H9 (cell line): ENCODE measurements around the gene MYO10. TPM values are rescaled to one million over a fixed set of nuclear protein-coding genes. Genes with fewer than 3 reads are reported as not detected.

Source experiments
- DNase-seq: peaks from one replicate; pipeline ENCODE4 v3.0.0-alpha.2; 2017
- H2AFZ ChIP-seq: one replicate; pipeline ENCODE4 v1.6.1; 2013; ENCODE audit warnings: mild to moderate bottlenecking, low read length, control low read depth, moderate library complexity
- H2AK5ac ChIP-seq: 2 replicates; pipeline ENCODE4 v1.6.1; 2013; ENCODE audit warnings: low read length, control low read depth, mixed read lengths; ENCODE audit not compliant: insufficient read length
- H2BK120ac ChIP-seq: one replicate; pipeline ENCODE4 v1.6.1; 2013; ENCODE audit warnings: low read depth, mild to moderate bottlenecking, low read length, control low read depth, inconsistent platforms; ENCODE audit not compliant: poor library complexity, severe bottlenecking
- H2BK12ac ChIP-seq: 2 replicates; pipeline ENCODE4 v1.6.1; 2013; ENCODE audit warnings: low read length, control low read depth, mixed read lengths, low read depth; ENCODE audit not compliant: insufficient read length
- H2BK15ac ChIP-seq: 2 replicates; pipeline ENCODE4 v1.6.1; 2013; ENCODE audit warnings: low read depth, low read length, control low read depth
- H2BK20ac ChIP-seq: one replicate; pipeline ENCODE4 v1.6.1; 2013; ENCODE audit warnings: low read depth, mild to moderate bottlenecking, low read length, control low read depth, inconsistent platforms; ENCODE audit not compliant: poor library complexity, severe bottlenecking
- H2BK5ac ChIP-seq: 2 replicates; pipeline ENCODE4 v1.6.1; 2013; ENCODE audit warnings: low read length, control low read depth, mixed read lengths; ENCODE audit not compliant: insufficient read length
- H3K14ac ChIP-seq: 2 replicates; pipeline ENCODE4 v1.6.1; 2013; ENCODE audit warnings: low read length, control low read depth; ENCODE audit not compliant: insufficient read depth
- H3K18ac ChIP-seq: 2 replicates; pipeline ENCODE4 v1.6.1; 2013; ENCODE audit warnings: low read depth, mild to moderate bottlenecking, mixed read lengths, low read length, control low read depth; ENCODE audit not compliant: insufficient read length
- H3K23ac ChIP-seq: 2 replicates; pipeline ENCODE4 v1.6.1; 2013; ENCODE audit warnings: low read length, control low read depth, mixed read lengths, low read depth; ENCODE audit not compliant: insufficient read length
- H3K23me2 ChIP-seq: 2 replicates; pipeline ENCODE4 v1.6.1; 2013; ENCODE audit warnings: low read depth, mild to moderate bottlenecking, mixed read lengths, low read length, control low read depth; ENCODE audit not compliant: insufficient read length, poor library complexity, severe bottlenecking
- H3K27ac ChIP-seq: 2 replicates; pipeline ENCODE4 v1.5.1; 2013; ENCODE audit warnings: low read length, control low read depth, mixed read lengths, low read depth; ENCODE audit not compliant: insufficient read length
- H3K27me3 ChIP-seq: 2 replicates; pipeline ENCODE4 v1.6.1; 2013; ENCODE audit warnings: low read length, control low read depth, inconsistent platforms; ENCODE audit not compliant: insufficient read depth
- H3K4ac ChIP-seq: 2 replicates; pipeline ENCODE4 v1.6.1; 2013; ENCODE audit warnings: low read depth, mild to moderate bottlenecking, control low read depth, inconsistent platforms, low read length, moderate library complexity
- H3K4me1 ChIP-seq: 2 replicates; pipeline ENCODE4 v1.6.1; 2013; ENCODE audit warnings: low read length, control low read depth, inconsistent platforms; ENCODE audit not compliant: insufficient read depth
- H3K4me2 ChIP-seq: 2 replicates; pipeline ENCODE4 v1.6.1; 2013; ENCODE audit warnings: low read length, control low read depth, mixed read lengths; ENCODE audit not compliant: insufficient read length, insufficient read depth
- H3K56ac ChIP-seq: 2 replicates; pipeline ENCODE4 v1.6.1; 2013; ENCODE audit warnings: low read depth, mild to moderate bottlenecking, mixed read lengths, low read length, control low read depth; ENCODE audit not compliant: insufficient read length
- H3K79me1 ChIP-seq: 2 replicates; pipeline ENCODE4 v1.6.1; 2013; ENCODE audit warnings: low read depth, mild to moderate bottlenecking, moderate library complexity, low read length, control low read depth, inconsistent platforms; ENCODE audit not compliant: insufficient read depth, poor library complexity, severe bottlenecking
- H3K79me2 ChIP-seq: 2 replicates; pipeline ENCODE4 v1.6.1; 2013; ENCODE audit warnings: low read length, control low read depth, inconsistent platforms; ENCODE audit not compliant: insufficient read depth
- H3K9ac ChIP-seq: 2 replicates; pipeline ENCODE4 v1.6.1; 2013; ENCODE audit warnings: low read length, control low read depth, mixed read lengths; ENCODE audit not compliant: insufficient read length; ENCODE audit errors: extremely low read depth
- H3K9me3 ChIP-seq: one replicate; pipeline ENCODE4 v1.6.1; 2013; ENCODE audit warnings: low read depth, low read length, inconsistent platforms; ENCODE audit not compliant: control insufficient read depth
- H3T11ph ChIP-seq: one replicate; pipeline ENCODE4 v1.6.1; 2013; ENCODE audit warnings: mild to moderate bottlenecking, low read length, control low read depth, inconsistent platforms
- H4K20me1 ChIP-seq: one replicate; pipeline ENCODE4 v1.6.1; 2013; ENCODE audit not compliant: control insufficient read depth, insufficient read length, insufficient read depth
- H4K5ac ChIP-seq: 2 replicates; pipeline ENCODE4 v1.6.1; 2013; ENCODE audit warnings: low read depth, mild to moderate bottlenecking, mixed read lengths, low read length, control low read depth; ENCODE audit not compliant: insufficient read length
- H4K8ac ChIP-seq: replicated peaks from 2 replicates; pipeline ENCODE4 v1.6.1; 2013; ENCODE audit warnings: low read length, control low read depth, mixed read lengths, low read depth; ENCODE audit not compliant: insufficient read length
- H4K91ac ChIP-seq: 2 replicates; pipeline ENCODE4 v1.6.1; 2013; ENCODE audit warnings: low read depth, mild to moderate bottlenecking, moderate library complexity, mixed read lengths, low read length, control low read depth; ENCODE audit not compliant: insufficient read length
- H3K27ac Mint-ChIP-seq, 3 experiments: 2 replicates in 2 of 3; 3 replicates in 1 of 3; pipeline ENCODE4 v1.8.0; 2020 to 2021; ENCODE audit warnings: mixed read lengths in 3 of 3, mild to moderate bottlenecking in 1 of 3, moderate library complexity in 1 of 3
- H3K27me3 Mint-ChIP-seq: 2 replicates; pipeline ENCODE4 v1.8.0; 2021; ENCODE audit warnings: low read depth, mild to moderate bottlenecking, moderate library complexity, mixed read lengths
- H3K36me3 Mint-ChIP-seq, 3 experiments: 2 replicates in 2 of 3; 3 replicates in 1 of 3; pipeline ENCODE4 v1.8.0; 2020 to 2021; ENCODE audit warnings: low read depth in 3 of 3, mixed read lengths in 3 of 3; ENCODE audit not compliant: insufficient read depth in 1 of 3
- H3K4me1 Mint-ChIP-seq, 2 experiments: 2 replicates each; pipeline ENCODE4 v1.8.0; 2020; ENCODE audit warnings: mixed read lengths in 2 of 2
- H3K4me3 Mint-ChIP-seq, 2 experiments: 2 replicates in 1 of 2; 3 replicates in 1 of 2; pipeline ENCODE4 v1.8.0; 2020 to 2021; ENCODE audit warnings: mild to moderate bottlenecking in 2 of 2, mixed read lengths in 2 of 2, moderate library complexity in 1 of 2
- H3K9me3 Mint-ChIP-seq, 2 experiments: 2 replicates in 1 of 2; 3 replicates in 1 of 2; pipeline ENCODE4 v1.8.0; 2020; ENCODE audit warnings: mild to moderate bottlenecking in 2 of 2, mixed read lengths in 2 of 2, moderate library complexity in 1 of 2
- CTCF ChIP-seq: fragments of 200-600 bp; sonication (generic); conservative IDR thresholded peaks from 3 replicates; pipeline ENCODE4 v1.8.0; 2021; ENCODE audit warnings: antibody characterized with exemption, mild to moderate bottlenecking
- WGBS: extraction: QIAGEN DNeasy Blood & Tissue Kit; methylation state at CpG from one replicate; pipeline ENCODE4 v1.1.7; 2013; ENCODE audit warnings: missing lambda C conversion rate, low lambda C conversion rate, mixed read lengths; ENCODE audit not compliant: insufficient read length; ENCODE audit errors: extremely low coverage; 5-methylcytosine and 5-hydroxymethylcytosine counted together
- total RNA-seq: library from RNA; stranded (reverse); gene quantifications from 2 replicates; pipeline ENCODE4 v1.2.1, GENCODE V29; 2021

The MYO10 gene
- total RNA-seq, 1 experiment from 2014 or later = 127 TPM

GRCh38 chr5:16668194-16668593 is 267.9 kb downstream of the MYO10 start:
- Mint-ChIP-seq H3K27me3 (no peaks in the 10 kb centered on the region; the same call in 1 of the 2 replicates), H3K27ac (peak overlapping the region; percentile 20 to 68 (median 64); a peak in 3 of 7 replicates), H3K4me3 (no peak overlapping the region), H3K36me3 (peaks cover 60 to 90% (median 87%) of the 10 kb centered on the region in 3 experiments), H3K9me3 (no peaks in the 10 kb centered on the region), H3K4me1 (no peaks in the 10 kb centered on the region)
- Histone ChIP-seq H2BK20ac (no peak overlapping the region), H3K56ac (no peak overlapping the region), H4K8ac (no peak overlapping the region), H3K14ac (no peak overlapping the region), H2BK120ac (no peak overlapping the region), H2BK5ac (no peak overlapping the region), H3K23me2 (no peaks in the 10 kb centered on the region), H4K5ac (no peak overlapping the region), H3K4me2 (no peak overlapping the region), H3K9ac (no peak overlapping the region), H3K79me1 (no peaks in the 10 kb centered on the region), H3T11ph (no peak overlapping the region), H3K27me3 (no peaks in the 10 kb centered on the region), H2BK12ac (no peak overlapping the region), H4K91ac (no peak overlapping the region), H3K9me3 (no peaks in the 10 kb centered on the region), H2AFZ (no peak overlapping the region), H3K18ac (no peak overlapping the region), H3K79me2 (no peaks in the 10 kb centered on the region), H3K23ac (no peak overlapping the region), H3K27ac (no peak overlapping the region), H3K4me1 (no peaks in the 10 kb centered on the region), H4K20me1 (no peaks in the 10 kb centered on the region), H2BK15ac (no peak overlapping the region), H3K4ac (no peak overlapping the region), H2AK5ac (no peak overlapping the region)
- no peak for TF ChIP-seq CTCF
- no peak for DNase-seq
- no CpG with 5 or more reads among the region's 11 CpGs for WGBS
